ENCODE measurements around the gene SUSD1.

GRCh38 chr9:112170235-112170634 is 4.9 kb downstream of the SUSD1 start:
- TF ChIP-seq CTCF (optimal IDR thresholded peaks at IDR 0.05 in 1 of 3, IDR thresholded peaks at IDR 0.05 in 1 of 3, conservative IDR thresholded peaks at IDR 0.05 in 1 of 3; ENCODE audit: extremely low read depth in 1 of 3, insufficient read depth in 2 of 3, low read length in 3 of 3): no peak
- no peak for TF ChIP-seq EZH2 (IDR thresholded peaks at IDR 0.05; ENCODE audit: low read length)

Measured in keratinocyte (primary cell).